Epithelial cell of prostate (primary cell): ENCODE measurements around the gene UBA7.
"Not testable (repeated sequence)": the region's sequence is repeated elsewhere in the genome, so short reads cannot be mapped to it uniquely, and the experiment has no call there.

Experiments used
- DNase-seq: peaks from one replicate; pipeline ENCODE4 v3.0.0-alpha.2; 2011; ENCODE audit warnings: low read depth, low spot score
- H3K27ac ChIP-seq: fragments of 450-650 bp; 2 replicates; pipeline ENCODE4 v1.5.1; 2017; ENCODE audit warnings: mild to moderate bottlenecking

Gene UBA7

DNA sequence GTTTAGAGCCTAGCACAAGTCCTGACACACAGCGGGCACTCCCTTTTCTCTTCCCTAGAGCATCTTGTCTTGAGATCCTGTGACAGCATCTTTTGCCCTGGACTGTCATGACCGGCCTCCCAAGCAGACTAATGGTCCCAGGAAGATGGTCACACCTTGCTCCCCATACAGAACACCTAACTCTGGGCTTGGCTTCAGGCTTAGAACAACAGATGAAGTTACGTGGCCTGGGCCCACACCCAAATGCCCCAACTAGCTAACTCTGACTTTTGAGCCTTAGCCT is 26.6 kb downstream of the UBA7 start:
- peak; percentile 29 for DNase-seq
- peak overlapping the region; percentile 67 for H3K27ac ChIP-seq

DNA sequence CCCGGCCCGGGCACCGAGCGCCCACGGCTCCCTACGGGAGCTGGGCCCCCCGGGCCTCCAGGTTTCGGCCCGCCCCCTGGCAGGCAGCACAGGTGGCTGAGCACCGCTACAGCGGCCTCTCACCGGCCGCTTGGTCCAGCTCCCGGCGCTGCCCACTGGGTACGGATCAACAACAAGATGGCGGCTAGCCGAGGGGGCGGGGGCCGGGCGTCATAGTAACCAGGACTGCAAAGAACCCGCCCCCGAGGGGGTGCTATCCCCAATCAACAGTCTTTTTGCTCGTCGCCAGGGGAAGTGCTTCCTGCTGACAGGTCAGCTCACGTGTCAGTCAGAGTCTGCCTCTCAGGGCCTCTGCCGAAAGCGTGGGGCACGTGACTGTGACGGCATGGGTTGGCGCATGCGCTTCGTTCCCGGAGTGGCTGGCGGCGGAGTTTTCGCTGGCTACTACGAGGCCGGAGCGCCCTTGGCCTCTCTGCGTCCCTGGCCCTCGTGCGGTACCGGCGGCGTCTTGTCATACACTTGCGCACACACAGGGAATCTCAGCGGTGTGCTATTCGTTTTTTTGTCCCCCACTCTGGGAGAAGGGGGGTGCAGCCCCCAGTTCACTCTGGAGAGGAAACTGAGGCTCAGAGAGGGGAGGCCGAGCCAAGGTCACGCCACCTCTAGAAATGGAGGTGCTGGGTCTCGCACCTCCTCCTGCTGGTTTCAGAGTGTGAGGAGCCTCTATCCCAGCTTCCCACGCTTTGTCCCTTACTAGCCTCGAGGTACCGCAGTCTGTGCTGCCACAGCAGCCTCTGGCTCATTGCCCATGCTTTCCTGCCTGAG is 27.2 kb downstream of the UBA7 start, which contains the start of gene IP6K1:
Gene IP6K1 (minus strand): TSS at position 186 of the 825 bp plus-strand sequence. CDS start 38,502 bp downstream, outside the sequence.
- peak within 1 kb of the TSS; percentile 67 for H3K27ac ChIP-seq
- DNase-seq: peak; percentile 99

- peak overlapping the region; percentile 67 for H3K27ac ChIP-seq
- no peak for DNase-seq
These were observed 28.0 kb downstream of the UBA7 start for GRCh38 chr3:49785565-49786356.

DNA sequence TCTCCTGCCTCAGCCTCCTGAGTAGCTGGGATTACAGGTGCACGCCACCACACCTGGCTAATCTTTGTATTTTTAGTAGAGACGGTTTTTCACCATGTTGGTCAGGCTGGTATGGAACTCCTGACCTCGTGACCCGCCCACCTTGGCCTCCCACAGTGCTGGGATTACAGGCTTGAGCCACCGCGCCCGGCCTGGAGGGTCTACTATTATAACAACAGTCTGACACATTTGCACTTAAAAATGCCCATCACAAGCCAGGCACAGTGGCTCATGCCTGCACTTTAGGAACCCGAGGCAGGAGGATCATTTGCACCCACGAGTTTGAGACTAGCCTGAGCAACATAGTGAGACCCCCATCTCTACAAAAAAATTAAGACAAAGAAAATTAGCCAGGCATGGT is 31.5 kb downstream of the UBA7 start:
- DNase-seq: not testable (repeated sequence)

GRCh38 chr3:49781415-49782199 is 32.1 kb downstream of the UBA7 start:
- no peak overlapping the region for H3K27ac ChIP-seq
- DNase-seq: no peak

More for the DNA sequence above, 31.5 kb downstream of the UBA7 start:
- H3K27ac ChIP-seq: not testable (repeated sequence)

GRCh38 chr3:49780975-49781365 is 32.8 kb downstream of the UBA7 start:
- DNase-seq, H3K27ac ChIP-seq: not testable (repeated sequence)

GRCh38 chr3:49780080-49780974 is 33.4 kb downstream of the UBA7 start:
- DNase-seq: no peak
- H3K27ac ChIP-seq: no peak overlapping the region

DNA sequence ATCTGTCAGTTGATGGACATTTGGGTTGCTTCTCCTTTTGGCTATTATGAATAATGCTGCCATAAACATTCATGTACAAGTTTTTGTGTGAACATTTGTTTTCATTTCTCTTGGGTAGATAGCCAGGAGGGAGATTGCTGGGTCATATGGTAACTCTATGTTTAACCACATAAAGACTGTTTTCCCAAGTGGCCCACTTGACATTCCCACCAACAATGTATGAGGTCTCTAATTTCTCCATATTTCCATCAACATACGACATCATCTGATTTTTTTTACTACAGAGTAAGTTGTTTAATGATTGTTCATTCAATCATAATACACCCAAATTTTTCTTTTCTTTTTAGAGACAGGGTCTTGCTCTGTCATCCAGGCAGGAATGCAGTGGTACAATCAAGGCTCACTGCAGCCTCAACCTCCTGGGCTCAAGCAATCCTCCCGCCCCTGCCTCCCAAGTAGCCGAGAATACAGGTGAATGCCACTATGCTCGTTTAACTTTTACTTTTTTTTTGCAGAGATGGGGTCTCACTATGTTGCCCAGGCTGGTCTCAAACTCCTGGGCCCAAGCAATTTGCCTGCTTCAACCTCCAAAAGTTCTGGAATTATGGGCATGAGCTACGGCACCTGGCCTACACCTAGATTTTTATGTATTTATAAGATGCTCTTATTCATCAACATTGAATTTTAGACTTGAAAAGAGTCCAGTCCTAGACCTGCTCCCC is 34.2 kb downstream of the UBA7 start:
- H3K27ac ChIP-seq: no peak overlapping the region
- no peak for DNase-seq

DNA sequence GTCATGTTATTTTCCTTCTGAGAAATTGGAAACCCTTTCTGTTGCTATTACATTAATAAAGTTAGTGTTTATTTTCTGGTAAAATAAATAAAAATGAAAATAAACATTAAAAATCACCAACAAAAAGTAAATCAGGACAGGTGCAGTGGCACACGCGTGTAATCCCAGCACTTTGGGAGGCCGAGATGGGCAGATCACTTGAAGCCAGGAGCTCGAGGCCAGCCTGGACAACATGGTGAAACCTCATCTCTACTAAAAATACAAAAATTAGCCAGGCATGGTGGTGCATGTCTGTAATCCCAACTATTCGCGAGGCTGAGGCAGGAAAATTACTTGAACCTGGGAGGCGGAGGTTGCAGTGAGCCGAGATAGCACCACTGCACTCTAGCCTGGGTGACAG is 37.7 kb downstream of the UBA7 start:
- DNase-seq, H3K27ac ChIP-seq: not testable (repeated sequence)

- no peak for DNase-seq
- H3K27ac ChIP-seq: no peak overlapping the region
These were observed 38.2 kb downstream of the UBA7 start for GRCh38 chr3:49775538-49775937.

- no peak overlapping the region for H3K27ac ChIP-seq
- no peak for DNase-seq
These were observed 41.0 kb downstream of the UBA7 start for GRCh38 chr3:49772703-49773102.

DNA sequence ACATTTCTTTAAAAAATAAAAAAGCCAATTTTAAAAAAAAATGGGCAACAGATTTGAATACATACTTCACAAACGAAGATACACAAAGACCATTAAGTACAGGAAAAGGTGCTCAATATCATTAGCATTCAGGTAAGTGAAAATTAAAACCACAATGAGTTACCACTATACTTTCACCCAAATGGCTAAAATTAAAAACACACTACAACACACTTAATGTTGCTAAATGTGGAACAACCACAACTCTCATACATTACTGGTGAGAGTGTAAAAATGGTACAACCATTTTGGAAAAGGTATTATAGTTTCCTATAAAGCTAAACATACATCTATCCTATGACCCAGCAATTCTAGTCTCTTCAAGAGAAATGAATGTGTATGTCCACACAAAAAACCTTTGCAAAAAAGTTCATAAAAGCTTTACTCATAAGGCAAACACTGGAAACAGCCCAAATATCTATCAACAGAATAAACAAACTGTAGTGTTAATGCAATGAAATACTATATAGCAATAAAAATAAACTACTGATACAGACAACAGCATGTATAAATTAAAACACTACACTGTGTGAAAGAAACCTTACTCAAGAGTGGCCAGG is 42.3 kb downstream of the UBA7 start:
- H3K27ac ChIP-seq: no peak overlapping the region
- no peak for DNase-seq

DNA sequence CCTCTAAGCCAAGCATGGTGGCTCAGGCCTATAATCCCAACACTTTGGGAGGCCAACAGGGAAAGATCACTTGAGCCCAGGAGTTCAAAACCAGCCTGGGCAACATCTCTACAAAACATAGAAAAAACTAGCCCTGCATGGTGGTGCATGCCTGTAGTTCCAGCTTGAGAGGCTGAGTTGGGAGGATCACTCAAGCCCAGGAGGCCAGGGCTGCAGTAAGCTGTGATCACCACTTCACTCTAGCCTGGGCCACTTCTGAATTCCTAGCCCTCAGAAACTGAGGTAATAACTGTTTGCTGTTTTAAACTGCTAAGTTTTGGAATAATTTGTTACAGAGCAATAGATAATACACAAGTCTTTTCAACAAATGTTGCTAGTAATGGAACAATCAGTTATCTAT is 43.8 kb downstream of the UBA7 start:
- H3K27ac ChIP-seq: no peak overlapping the region
- no peak for DNase-seq

DNA sequence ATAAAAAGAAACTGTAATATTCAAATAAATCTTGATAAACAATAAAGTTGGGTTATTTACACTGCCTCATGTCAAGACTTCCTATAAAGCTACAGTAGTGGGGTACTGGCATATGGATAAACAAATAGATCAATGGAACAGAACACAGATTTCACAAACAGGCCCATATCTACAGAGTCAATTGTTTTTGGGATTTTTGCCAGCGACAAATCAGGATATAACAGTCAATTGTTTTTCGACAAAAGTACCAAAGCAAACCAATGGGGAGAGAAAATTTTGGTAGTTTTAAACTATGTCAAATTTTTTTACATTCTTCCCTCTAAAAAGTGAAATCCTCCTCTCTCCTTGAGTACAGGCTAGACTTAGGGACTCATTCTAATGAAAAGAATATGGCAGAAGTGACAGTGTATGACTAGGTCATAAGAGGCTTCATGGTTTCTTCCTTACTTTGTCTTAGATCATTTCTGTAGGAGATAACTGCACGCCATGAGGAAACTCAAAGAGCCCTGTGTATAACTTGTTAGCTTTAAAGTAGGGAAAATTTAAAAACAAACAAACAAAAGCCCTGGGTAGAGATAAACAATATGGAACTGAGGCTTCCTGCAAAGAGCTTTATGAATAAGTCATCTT is 44.4 kb downstream of the UBA7 start:
- no peak overlapping the region for H3K27ac ChIP-seq
- no peak for DNase-seq

- DNase-seq: no peak
- H3K27ac ChIP-seq: no peak overlapping the region
These were observed 49.8 kb downstream of the UBA7 start for GRCh38 chr3:49763981-49764380.

DNA sequence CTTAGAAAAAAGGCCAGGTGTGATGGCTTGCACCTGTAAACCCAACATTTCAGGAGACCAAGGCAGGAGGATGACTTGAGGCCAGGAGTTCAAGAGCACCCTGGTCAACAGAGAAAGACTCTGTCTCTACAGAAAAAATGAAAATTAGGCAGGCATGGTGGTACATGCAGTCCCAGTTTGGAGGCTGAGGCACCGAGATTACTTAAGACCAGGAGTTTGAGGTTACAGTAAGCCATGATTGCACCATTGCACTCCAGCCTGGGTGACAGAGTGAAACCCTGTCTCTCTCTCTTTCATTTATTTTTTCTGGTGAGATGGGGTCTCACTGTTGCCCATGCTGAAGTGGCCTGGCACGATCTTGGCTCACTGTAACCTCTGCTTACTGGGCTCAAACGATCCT is 52.1 kb downstream of the UBA7 start:
- H3K27ac ChIP-seq: no peak overlapping the region
- no peak for DNase-seq

DNA sequence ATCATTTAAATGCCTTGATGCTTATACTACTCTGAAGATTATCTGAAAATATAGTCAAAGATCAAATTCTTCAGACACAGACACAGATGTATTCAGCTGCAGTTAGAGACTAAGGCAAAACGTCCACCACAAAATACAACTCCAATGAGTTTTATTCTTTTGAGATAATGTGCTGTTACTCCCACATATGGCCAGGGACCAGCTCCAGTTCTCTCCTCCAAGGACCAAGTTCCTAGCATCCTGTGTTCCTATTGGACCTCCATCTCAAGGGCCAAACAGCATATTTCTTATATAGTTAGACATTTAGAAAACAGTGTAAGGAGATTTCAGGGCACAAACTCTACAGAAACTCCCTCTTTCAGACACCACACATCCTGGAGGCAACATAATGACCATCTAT is 54.5 kb downstream of the UBA7 start:
- DNase-seq: no peak
- H3K27ac ChIP-seq: no peak overlapping the region

- H3K27ac ChIP-seq: no peak overlapping the region
- no peak for DNase-seq
These were observed 56.6 kb downstream of the UBA7 start for GRCh38 chr3:49757197-49757596.
